IMR-90 (cell line): ENCODE data around the gene KDM3B. TPM values are rescaled to one million over a fixed set of nuclear protein-coding genes. Genes with fewer than 3 reads are reported as not detected.

Experiments
- ATAC-seq: fragments of 200-7000 bp; cut with Tn5 transposase; 2 replicates; pipeline ENCODE4 v1.9.1; 2020; ENCODE audit warnings: low read depth, mild to moderate bottlenecking, moderate library complexity
- BruUV-seq: library from RNA; stranded (reverse); fragments of 400-500 nt; replicated peaks from 2 replicates; lab custom pipeline; 2021; lab: Mats Ljungman, UMichigan
- CTCF ChIA-PET: fragments of 300-600 bp; formaldehyde crosslinking; extraction: SDS; loops from one replicate; lab custom pipeline; 2021; ENCODE audit warnings: antibody characterized with exemption; lab: Yijun Ruan, JAX
- POLR2A ChIA-PET: fragments of 300-600 bp; sonication (Branson Sonifier 250); formaldehyde crosslinking; loops from one replicate; lab custom pipeline; 2022; ENCODE audit warnings: antibody characterized with exemption; ENCODE audit not compliant: unreplicated experiment; lab: Charles Lee
- DNase-seq: peaks from one replicate; pipeline ENCODE4 v3.0.0; 2013
- H2AFZ ChIP-seq: replicated peaks from 2 replicates; pipeline ENCODE3; 2013; ENCODE audit warnings: low read length, mild to moderate bottlenecking; ENCODE audit not compliant: poor library complexity
- H2AK5ac ChIP-seq: 2 replicates; pipeline ENCODE4 v1.6.1; 2013; ENCODE audit warnings: low read depth, low read length, inconsistent platforms
- H2AK9ac ChIP-seq: replicated peaks from 2 replicates; pipeline ENCODE3; 2013; ENCODE audit warnings: mild to moderate bottlenecking, low read depth, low read length, moderate library complexity; ENCODE audit not compliant: poor library complexity
- H2BK120ac ChIP-seq: 2 replicates; pipeline ENCODE4 v1.6.1; 2013; ENCODE audit warnings: low read depth, low read length, inconsistent platforms
- H2BK15ac ChIP-seq: 3 replicates; pipeline ENCODE4 v1.6.1; 2013; ENCODE audit warnings: low read depth, low read length, inconsistent platforms
- H2BK20ac ChIP-seq: 2 replicates; pipeline ENCODE4 v1.6.1; 2013; ENCODE audit warnings: low read depth, mild to moderate bottlenecking, inconsistent platforms, low read length, moderate library complexity
- H2BK5ac ChIP-seq: 2 replicates; pipeline ENCODE4 v1.6.1; 2013; ENCODE audit warnings: mild to moderate bottlenecking, low read depth, low read length, inconsistent platforms; ENCODE audit not compliant: poor library complexity, severe bottlenecking
- H3K14ac ChIP-seq: replicated peaks from 2 replicates; pipeline ENCODE4 v1.6.1; 2013; ENCODE audit warnings: low read depth, low read length, inconsistent platforms
- H3K18ac ChIP-seq: 2 replicates; pipeline ENCODE4 v1.6.1; 2013; ENCODE audit warnings: low read depth, low read length, control low read depth
- H3K23ac ChIP-seq: 2 replicates; pipeline ENCODE4 v1.6.1; 2013; ENCODE audit warnings: low read depth, low read length, inconsistent platforms
- H3K27ac ChIP-seq: 2 replicates; pipeline ENCODE4 v1.5.1; 2013; ENCODE audit warnings: mild to moderate bottlenecking, control low read depth, low read length; ENCODE audit not compliant: insufficient read depth
- H3K27me3 ChIP-seq: 2 replicates; pipeline ENCODE4 v1.6.1; 2013; ENCODE audit warnings: low read length; ENCODE audit not compliant: control insufficient read depth, insufficient read depth
- H3K36me3 ChIP-seq: 2 replicates; pipeline ENCODE4 v1.6.1; 2013; ENCODE audit warnings: low read length, mixed read lengths; ENCODE audit not compliant: control insufficient read depth, insufficient read depth
- H3K4ac ChIP-seq: 2 replicates; pipeline ENCODE4 v1.6.1; 2013; ENCODE audit warnings: low read depth, low read length, inconsistent platforms
- H3K4me1 ChIP-seq: 2 replicates; pipeline ENCODE4 v1.6.1; 2013; ENCODE audit warnings: low read length, mixed read lengths; ENCODE audit not compliant: control insufficient read depth, insufficient read depth
- H3K4me2 ChIP-seq: 2 replicates; pipeline ENCODE4 v1.6.1; 2013; ENCODE audit warnings: low read depth, mild to moderate bottlenecking, control low read depth, low read length, moderate library complexity
- H3K4me3 ChIP-seq: 2 replicates; pipeline ENCODE4 v1.5.1; 2013; ENCODE audit warnings: low read depth, mild to moderate bottlenecking, control low read depth, low read length, moderate library complexity; ENCODE audit not compliant: insufficient read depth
- H3K56ac ChIP-seq: 2 replicates; pipeline ENCODE4 v1.6.1; 2013; ENCODE audit warnings: low read length, inconsistent platforms; ENCODE audit not compliant: insufficient read depth; ENCODE audit errors: extremely low read depth
- H3K79me1 ChIP-seq, 2 experiments: 2 replicates each; pipeline ENCODE4 v1.6.1; 2013; ENCODE audit warnings: low read length in 2 of 2, inconsistent platforms in 1 of 2, low read depth in 1 of 2
- H3K9ac ChIP-seq: 2 replicates; pipeline ENCODE4 v1.6.1; 2013; ENCODE audit warnings: low read depth, low read length, control low read depth
- H3K9me1 ChIP-seq: 2 replicates; pipeline ENCODE4 v1.6.1; 2013; ENCODE audit warnings: low read length, inconsistent platforms; ENCODE audit not compliant: insufficient read depth
- H3K9me3 ChIP-seq: 2 replicates; pipeline ENCODE4 v1.6.1; 2013; ENCODE audit warnings: low read length; ENCODE audit not compliant: control insufficient read depth, insufficient read depth
- H4K20me1 ChIP-seq: 2 replicates; pipeline ENCODE4 v1.6.1; 2013; ENCODE audit warnings: low read length, inconsistent platforms; ENCODE audit not compliant: insufficient read depth
- H4K5ac ChIP-seq: 2 replicates; pipeline ENCODE4 v1.6.1; 2013; ENCODE audit warnings: mild to moderate bottlenecking, low read depth, low read length, control low read depth
- H4K8ac ChIP-seq, 2 experiments: 2 replicates each; pipeline ENCODE4 v1.6.1; 2013; ENCODE audit warnings: low read depth in 2 of 2, low read length in 2 of 2, control low read depth in 1 of 2, inconsistent platforms in 1 of 2
- H4K91ac ChIP-seq: 2 replicates; pipeline ENCODE4 v1.6.1; 2013; ENCODE audit warnings: low read depth, low read length, inconsistent platforms; ENCODE audit not compliant: insufficient read depth
- BHLHE40 ChIP-seq: fragments of 150-350 bp; IDR thresholded peaks from 2 replicates; pipeline ENCODE4 v1.6.1; 2016; ENCODE audit warnings: mild to moderate bottlenecking, low read depth, low read length
- CHD1 ChIP-seq: IDR thresholded peaks from 2 replicates; pipeline ENCODE4 v1.6.1; 2012; ENCODE audit warnings: low read depth, low read length, improper control_type of control experiment
- FOS ChIP-seq: fragments of 150-350 bp; IDR thresholded peaks from 2 replicates; pipeline ENCODE4 v1.6.1; 2016; ENCODE audit warnings: low read depth, low read length
- RCOR1 ChIP-seq: IDR thresholded peaks from 2 replicates; pipeline ENCODE4 v1.6.1; 2012; ENCODE audit warnings: mild to moderate bottlenecking, low read length, improper control_type of control experiment; ENCODE audit not compliant: insufficient replicate concordance
- RFX5 ChIP-seq: IDR thresholded peaks from 2 replicates; pipeline ENCODE4 v1.8.0; 2012; ENCODE audit warnings: low read depth, mild to moderate bottlenecking, low read length, moderate library complexity
- USF2 ChIP-seq: fragments of 150-350 bp; IDR thresholded peaks from 2 replicates; pipeline ENCODE4 v1.6.1; 2017; ENCODE audit warnings: mild to moderate bottlenecking, antibody characterized with exemption, low read length, low read depth
- WGBS, 2 experiments: methylation state at CpG; one replicate each; pipeline versions ENCODE4 v1.1.5 to v1.1.7; 2013; ENCODE audit warnings: missing lambda C conversion rate in 2 of 2; ENCODE audit not compliant: insufficient read length in 1 of 2; ENCODE audit errors: extremely low coverage in 2 of 2; 5-methylcytosine and 5-hydroxymethylcytosine counted together
- dilution Hi-C: fragments of 300-500 bp; cut with HindIII; formaldehyde crosslinking; loops from one replicate; pipeline ENCODE4 v1.14.3; 2018; ENCODE audit warnings: low sequenced_read_pairs; ENCODE audit not compliant: unreplicated experiment
- in situ Hi-C: fragments of 300-500 bp; cut with MboI; formaldehyde crosslinking; loops from 3 replicates; pipeline ENCODE4 v1.14.3; 2019; ENCODE audit warnings: low sequenced_read_pairs, inconsistent platforms, mixed read lengths
- intact Hi-C: fragments of 100-400 bp; cut with micrococcal nuclease; formaldehyde crosslinking; loops from 2 replicates; pipeline ENCODE4 v1.10.0; 2022
- polyA plus RNA-seq, 3 experiments: library from polyadenylated mRNA; depleted of rRNA; stranded (reverse); fragments of >200 nt; gene quantifications; 2 replicates each; pipeline ENCODE4 v1.2.3, GENCODE V29; 2012; ENCODE audit warnings: low replicate concordance in 1 of 3
- total RNA-seq: library from RNA; depleted of rRNA; stranded (reverse); fragments of >200 nt; gene quantifications from 2 replicates; pipeline ENCODE4 v1.2.3, GENCODE V29; 2012

KDM3B gene
- total and polyA plus RNA-seq, 2 of the 4 experiments (the other 2 are of a cell fraction): 19.4 to 35.8 TPM

GRCh38 chr5:138448481-138449398 lies 96.3 kb downstream of the KDM3B start:
- no peak overlapping the region for H3K4me3 ChIP-seq
- H2BK5ac ChIP-seq: no peak overlapping the region
- H4K8ac ChIP-seq: no peak overlapping the region
- CTCF ChIA-PET: interaction anchor here (0.5 to 1.5 kb wide), 6 partner anchors 11 to 106 kb away, joined by 3 to 10 read pairs (median 3); partner anchors contain the start of gene EGR1
- TF ChIP-seq USF2 (no peak), RFX5 (no peak), FOS (no peak), BHLHE40 (no peak), CHD1 (no peak), RCOR1 (no peak)
- no peak overlapping the region for H3K23ac ChIP-seq
- intact Hi-C loops: no loop called here
- no peak overlapping the region for H3K4me2 ChIP-seq
- H3K79me1 ChIP-seq: no peaks in the 10 kb centered on the region
- H2AFZ ChIP-seq: no peak overlapping the region
- no peak overlapping the region for H2BK15ac ChIP-seq
- H3K56ac ChIP-seq: no peak overlapping the region
- BruUV-seq: no TSS peak
- no peaks in the 10 kb centered on the region for H3K9me1 ChIP-seq
- no peaks in the 10 kb centered on the region for H4K20me1 ChIP-seq
- H3K4ac ChIP-seq: no peak overlapping the region
- no peak overlapping the region for H2AK9ac ChIP-seq
- no peak overlapping the region for H4K91ac ChIP-seq
- H3K4me1 ChIP-seq: no peaks in the 10 kb centered on the region
- H3K18ac ChIP-seq: no peak overlapping the region
- no peak overlapping the region for H2BK20ac ChIP-seq
- H3K14ac ChIP-seq: no peak overlapping the region
- 100% methylated on average over 2 of the region's 9 CpGs; no CpG with 5 or more reads in 1 of the 2 experiments for WGBS, 2 experiments
- in situ Hi-C loops: no loop called here
- ATAC-seq (peak; percentile 24), DNase-seq (peak; percentile 36)
- H3K9me3 ChIP-seq: no peaks in the 10 kb centered on the region
- H3K27me3 ChIP-seq: no peaks in the 10 kb centered on the region; the same call in 1 of the 2 replicates
- no peak overlapping the region for H4K5ac ChIP-seq
- peak overlapping the region; percentile 13; the same call in 1 of the 2 replicates for H2AK5ac ChIP-seq
- POLR2A ChIA-PET: interaction anchor here (0.9 kb wide), 1 partner anchor 70 kb away, joined by 3 read pairs; no protein-coding TSS in a partner anchor
- no peaks in the 10 kb centered on the region for H3K36me3 ChIP-seq
- H3K27ac ChIP-seq: no peak overlapping the region
- no peak overlapping the region for H2BK120ac ChIP-seq
- dilution Hi-C loops: no loop called here
- H3K9ac ChIP-seq: no peak overlapping the region
